Astrocyte of the spinal cord (primary cell): ENCODE measurements around the gene SLC35A5.

ENCODE experiments used
- DNase-seq: peaks from one replicate; pipeline ENCODE4 v3.0.0; 2011; ENCODE audit warnings: low read depth, low spot score
- H3K4me3 ChIP-seq: 2 replicates; pipeline ENCODE4 v1.5.1; 2011; ENCODE audit warnings: low read depth, mild to moderate bottlenecking, low read length, moderate library complexity
- in situ Hi-C: cut with HindIII; loops from 2 replicates; pipeline ENCODE4 v1.10.0; 2017; ENCODE audit warnings: low sequenced_read_pairs
- TF ChIP-seq, protein P1 (sequence below): IDR thresholded peaks from 2 replicates; pipeline ENCODE4 v1.5.1; 2012; ENCODE audit warnings: low read depth, mild to moderate bottlenecking, low read length, inconsistent platforms

The SLC35A5 gene

DNA sequence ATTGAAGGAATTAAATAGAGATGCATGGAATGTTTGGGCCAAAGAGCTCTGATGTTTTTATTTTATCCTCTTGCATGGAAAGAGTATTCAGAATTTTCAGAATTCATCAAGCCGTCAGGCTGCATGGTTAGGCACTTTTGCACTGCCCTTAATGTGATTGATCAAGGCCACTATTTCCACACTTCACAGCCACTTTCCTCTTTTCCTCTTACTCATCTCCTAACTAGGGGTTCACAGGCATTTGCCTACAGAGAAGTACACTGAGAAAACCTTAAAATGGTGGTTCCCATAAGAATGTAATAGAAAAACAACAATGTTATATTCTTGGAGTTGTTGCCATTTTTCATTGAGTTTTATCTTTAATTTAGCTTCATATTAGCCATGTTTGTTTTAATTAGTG, 10.9 kb downstream of the SLC35A5 start:
- in situ Hi-C loops: no loop called here
- TF ChIP-seq, protein P1, sequence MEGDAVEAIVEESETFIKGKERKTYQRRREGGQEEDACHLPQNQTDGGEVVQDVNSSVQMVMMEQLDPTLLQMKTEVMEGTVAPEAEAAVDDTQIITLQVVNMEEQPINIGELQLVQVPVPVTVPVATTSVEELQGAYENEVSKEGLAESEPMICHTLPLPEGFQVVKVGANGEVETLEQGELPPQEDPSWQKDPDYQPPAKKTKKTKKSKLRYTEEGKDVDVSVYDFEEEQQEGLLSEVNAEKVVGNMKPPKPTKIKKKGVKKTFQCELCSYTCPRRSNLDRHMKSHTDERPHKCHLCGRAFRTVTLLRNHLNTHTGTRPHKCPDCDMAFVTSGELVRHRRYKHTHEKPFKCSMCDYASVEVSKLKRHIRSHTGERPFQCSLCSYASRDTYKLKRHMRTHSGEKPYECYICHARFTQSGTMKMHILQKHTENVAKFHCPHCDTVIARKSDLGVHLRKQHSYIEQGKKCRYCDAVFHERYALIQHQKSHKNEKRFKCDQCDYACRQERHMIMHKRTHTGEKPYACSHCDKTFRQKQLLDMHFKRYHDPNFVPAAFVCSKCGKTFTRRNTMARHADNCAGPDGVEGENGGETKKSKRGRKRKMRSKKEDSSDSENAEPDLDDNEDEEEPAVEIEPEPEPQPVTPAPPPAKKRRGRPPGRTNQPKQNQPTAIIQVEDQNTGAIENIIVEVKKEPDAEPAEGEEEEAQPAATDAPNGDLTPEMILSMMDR: no peak
- no peak for DNase-seq
- no peak overlapping the region for H3K4me3 ChIP-seq

DNA sequence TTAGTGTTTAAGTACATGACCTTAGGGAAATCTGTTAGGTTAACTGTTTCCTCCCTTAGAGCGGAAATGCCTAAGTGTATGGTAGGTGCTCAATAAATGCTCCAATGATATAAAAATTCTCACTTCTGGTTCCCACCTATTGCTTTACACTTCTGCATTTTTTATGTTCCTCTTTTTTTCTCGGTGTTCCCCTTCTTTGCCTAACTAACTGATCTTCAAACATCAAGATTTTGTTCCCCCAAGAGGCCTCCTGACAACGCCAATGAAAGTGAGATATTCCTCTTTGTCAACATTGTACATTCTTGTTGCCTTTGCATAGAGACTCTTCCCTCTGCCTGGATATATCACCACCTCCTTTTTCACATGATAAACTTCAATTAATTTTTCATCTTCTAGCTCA, 17.4 kb downstream of the SLC35A5 start:
- TF ChIP-seq, protein P1: no peak
- H3K4me3 ChIP-seq: no peak overlapping the region
- in situ Hi-C loops: no loop called here
- no peak for DNase-seq

DNA sequence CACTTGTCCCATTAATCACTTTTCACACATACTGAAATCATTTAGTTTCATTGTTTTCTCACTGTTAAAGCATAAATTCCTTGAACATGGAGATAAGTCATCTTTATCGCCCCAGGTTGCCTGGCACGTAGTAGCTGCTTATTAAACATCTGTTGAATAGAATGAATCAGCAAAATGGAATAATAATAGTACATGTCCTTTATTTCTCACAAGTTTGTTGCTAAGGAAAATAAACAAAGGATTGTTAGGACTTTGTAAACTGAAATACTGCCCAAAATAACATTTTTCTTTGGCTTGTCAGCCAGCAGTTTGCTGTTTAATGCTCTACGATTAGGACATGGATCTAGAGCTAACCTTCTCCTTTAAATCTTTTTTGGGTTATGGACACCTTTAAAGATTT, 17.9 kb downstream of the SLC35A5 start:
- TF ChIP-seq, protein P1: no peak
- no peak overlapping the region for H3K4me3 ChIP-seq
- in situ Hi-C loops: no loop called here
- DNase-seq: peak; percentile 56

DNA sequence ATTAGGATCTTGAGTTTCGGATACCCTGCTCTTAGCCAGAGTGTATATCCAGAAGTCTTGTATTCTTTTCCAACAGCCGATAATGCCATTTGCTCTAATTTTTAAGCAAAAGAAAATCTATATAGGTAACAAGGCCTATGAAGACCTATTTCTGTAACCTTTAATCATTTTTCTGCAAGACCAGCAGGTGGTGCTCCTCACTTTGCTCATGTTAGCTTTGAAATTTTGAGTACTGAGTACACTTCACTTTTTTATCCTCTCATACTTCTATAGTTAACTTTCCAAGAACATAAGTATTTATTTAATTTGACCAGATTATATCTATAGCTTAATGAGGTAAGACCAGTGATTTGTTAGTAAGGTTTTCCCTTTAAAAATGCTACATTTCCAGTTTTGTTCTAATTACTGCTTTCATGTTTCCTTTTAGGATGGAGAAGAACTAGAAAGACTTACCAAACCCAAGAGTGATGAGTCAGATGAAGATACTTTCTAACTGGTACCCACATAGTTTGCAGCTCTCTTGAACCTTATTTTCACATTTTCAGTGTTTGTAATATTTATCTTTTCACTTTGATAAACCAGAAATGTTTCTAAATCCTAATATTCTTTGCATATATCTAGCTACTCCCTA, 20.5 kb downstream of the SLC35A5 start:
- TF ChIP-seq, protein P1: peak; percentile 64
- no peak overlapping the region for H3K4me3 ChIP-seq
- in situ Hi-C loops: no loop called here
- peak; percentile 84 for DNase-seq

DNA sequence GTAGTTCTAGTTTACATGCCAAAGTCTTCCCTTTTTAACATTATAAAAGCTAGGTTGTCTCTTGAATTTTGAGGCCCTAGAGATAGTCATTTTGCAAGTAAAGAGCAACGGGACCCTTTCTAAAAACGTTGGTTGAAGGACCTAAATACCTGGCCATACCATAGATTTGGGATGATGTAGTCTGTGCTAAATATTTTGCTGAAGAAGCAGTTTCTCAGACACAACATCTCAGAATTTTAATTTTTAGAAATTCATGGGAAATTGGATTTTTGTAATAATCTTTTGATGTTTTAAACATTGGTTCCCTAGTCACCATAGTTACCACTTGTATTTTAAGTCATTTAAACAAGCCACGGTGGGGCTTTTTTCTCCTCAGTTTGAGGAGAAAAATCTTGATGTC, 21.3 kb downstream of the SLC35A5 start:
- in situ Hi-C loops: no loop called here
- TF ChIP-seq, protein P1: no peak
- no peak for DNase-seq
- H3K4me3 ChIP-seq: no peak overlapping the region

DNA sequence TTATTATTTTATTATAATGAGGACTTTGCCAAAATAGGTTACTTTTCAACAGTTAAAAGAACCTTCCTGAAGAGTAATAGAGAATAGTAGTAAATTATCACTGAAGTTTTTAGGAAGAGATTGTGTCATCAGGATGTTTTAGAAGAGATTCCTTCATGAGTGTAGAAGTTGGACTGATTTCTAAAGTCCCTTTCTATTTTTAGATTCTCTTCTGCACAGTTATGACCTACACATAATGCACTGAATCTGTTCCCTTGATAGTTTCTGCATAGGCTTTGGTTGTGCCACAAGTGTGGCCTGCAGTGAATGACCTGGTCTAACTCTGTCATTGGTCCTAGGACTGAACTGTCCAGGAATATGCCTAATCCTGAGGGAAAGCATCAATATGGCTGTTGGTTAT, 23.9 kb downstream of the SLC35A5 start:
- TF ChIP-seq, protein P1: no peak
- DNase-seq: no peak
- in situ Hi-C loops: no loop called here

More for the DNA sequence above, 23.9 kb downstream of the SLC35A5 start:
- no peak overlapping the region for H3K4me3 ChIP-seq
